ENCODE measurements around the gene VAMP2. TPM values are rescaled to one million over a fixed set of nuclear protein-coding genes. Genes with fewer than 3 reads are reported as not detected.

The VAMP2 gene
- total and polyA plus RNA-seq, 9 of the 15 experiments (the other 6 are each of a cell fraction or from before 2014, with no cell fraction given), result 2.3 to 31.8 (median 6.0) TPM

- TF ChIP-seq NR4A1 (CRISPR knock-in tag; IDR thresholded peaks at IDR 0.05) (no peak), NR4A1 (tag; IDR thresholded peaks at IDR 0.05) (no peak), HNRNPL (IDR thresholded peaks at IDR 0.05; ENCODE audit: low read depth, low read length) (no peak), ZNF384 (IDR thresholded peaks at IDR 0.05; ENCODE audit: low read depth, low read length) (no peak), ZNF143 (CRISPR knock-in tag; IDR thresholded peaks at IDR 0.05) (no peak), ZNF165 (CRISPR knock-in tag; IDR thresholded peaks at IDR 0.05; ENCODE audit: borderline replicate concordance) (no peak), KLF1 (tag; IDR thresholded peaks at IDR 0.05) (no peak), TFE3 (CRISPR knock-in tag; IDR thresholded peaks at IDR 0.05) (no peak), THRA (IDR thresholded peaks at IDR 0.05) (no peak), STAG1 (CRISPR knock-in tag; IDR thresholded peaks at IDR 0.05; ENCODE audit: borderline replicate concordance) (no peak), TFAM (CRISPR knock-in tag; conservative IDR thresholded peaks at IDR 0.05) (no peak), ZNF75A (CRISPR knock-in tag; IDR thresholded peaks at IDR 0.05) (no peak)
- TF ChIP-seq, protein P1, sequence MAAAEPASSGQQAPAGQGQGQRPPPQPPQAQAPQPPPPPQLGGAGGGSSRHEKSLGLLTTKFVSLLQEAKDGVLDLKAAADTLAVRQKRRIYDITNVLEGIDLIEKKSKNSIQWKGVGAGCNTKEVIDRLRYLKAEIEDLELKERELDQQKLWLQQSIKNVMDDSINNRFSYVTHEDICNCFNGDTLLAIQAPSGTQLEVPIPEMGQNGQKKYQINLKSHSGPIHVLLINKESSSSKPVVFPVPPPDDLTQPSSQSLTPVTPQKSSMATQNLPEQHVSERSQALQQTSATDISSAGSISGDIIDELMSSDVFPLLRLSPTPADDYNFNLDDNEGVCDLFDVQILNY (CRISPR knock-in tag; IDR thresholded peaks at IDR 0.05), result peak; percentile 63; the same call in 1 of the 2 replicates
- TF ChIP-seq, protein P2, sequence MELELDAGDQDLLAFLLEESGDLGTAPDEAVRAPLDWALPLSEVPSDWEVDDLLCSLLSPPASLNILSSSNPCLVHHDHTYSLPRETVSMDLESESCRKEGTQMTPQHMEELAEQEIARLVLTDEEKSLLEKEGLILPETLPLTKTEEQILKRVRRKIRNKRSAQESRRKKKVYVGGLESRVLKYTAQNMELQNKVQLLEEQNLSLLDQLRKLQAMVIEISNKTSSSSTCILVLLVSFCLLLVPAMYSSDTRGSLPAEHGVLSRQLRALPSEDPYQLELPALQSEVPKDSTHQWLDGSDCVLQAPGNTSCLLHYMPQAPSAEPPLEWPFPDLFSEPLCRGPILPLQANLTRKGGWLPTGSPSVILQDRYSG (tag; conservative IDR thresholded peaks at IDR 0.05; ENCODE audit: low read depth), result no peak
- TF ChIP-seq, protein P3, sequence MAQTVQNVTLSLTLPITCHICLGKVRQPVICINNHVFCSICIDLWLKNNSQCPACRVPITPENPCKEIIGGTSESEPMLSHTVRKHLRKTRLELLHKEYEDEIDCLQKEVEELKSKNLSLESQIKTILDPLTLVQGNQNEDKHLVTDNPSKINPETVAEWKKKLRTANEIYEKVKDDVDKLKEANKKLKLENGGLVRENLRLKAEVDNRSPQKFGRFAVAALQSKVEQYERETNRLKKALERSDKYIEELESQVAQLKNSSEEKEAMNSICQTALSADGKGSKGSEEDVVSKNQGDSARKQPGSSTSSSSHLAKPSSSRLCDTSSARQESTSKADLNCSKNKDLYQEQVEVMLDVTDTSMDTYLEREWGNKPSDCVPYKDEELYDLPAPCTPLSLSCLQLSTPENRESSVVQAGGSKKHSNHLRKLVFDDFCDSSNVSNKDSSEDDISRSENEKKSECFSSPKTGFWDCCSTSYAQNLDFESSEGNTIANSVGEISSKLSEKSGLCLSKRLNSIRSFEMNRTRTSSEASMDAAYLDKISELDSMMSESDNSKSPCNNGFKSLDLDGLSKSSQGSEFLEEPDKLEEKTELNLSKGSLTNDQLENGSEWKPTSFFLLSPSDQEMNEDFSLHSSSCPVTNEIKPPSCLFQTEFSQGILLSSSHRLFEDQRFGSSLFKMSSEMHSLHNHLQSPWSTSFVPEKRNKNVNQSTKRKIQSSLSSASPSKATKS (CRISPR knock-in tag; IDR thresholded peaks at IDR 0.05), result no peak
Observed at GRCh38 chr17:8209907-8210760, 47.4 kb upstream of the VAMP2 start, which contains the start of gene AURKB (continued).
